K562 (cell line): ENCODE data around the gene FLVCR2. TPM values are rescaled to one million over a fixed set of nuclear protein-coding genes. Genes with fewer than 3 reads are reported as not detected.

Experiments used
- ATAC-seq: fragments of 200-7000 bp; cut with Tn5 transposase; 3 replicates; pipeline ENCODE4 v1.9.1; 2020; ENCODE audit warnings: moderate library complexity
- BruUV-seq: library from RNA; stranded (reverse); fragments of 400-500 nt; replicated peaks from 2 replicates; lab custom pipeline; 2021; lab: Mats Ljungman, UMichigan
- CTCF ChIA-PET: fragments of 300-600 bp; formaldehyde crosslinking; extraction: SDS; loops from one replicate; lab custom pipeline; 2021; ENCODE audit warnings: low intra/inter-chr PET ratio; lab: Yijun Ruan, JAX
- POLR2A ChIA-PET: fragments of 300-600, 350-650 bp; sonication (Branson Sonifier 250); formaldehyde crosslinking; extraction: SDS; loops from one replicate; lab custom pipeline; 2021; ENCODE audit warnings: antibody characterized with exemption, inconsistent platforms; lab: Yijun Ruan, JAX
- DNase-seq, 4 experiments: peaks; one replicate each; pipeline versions ENCODE4 v3.0.0 to v3.0.0-alpha.2; 2011 to 2018; ENCODE audit warnings: low spot score in 3 of 4, mixed read lengths in 3 of 4; ENCODE audit errors: extremely low read depth in 1 of 4
- FAIRE-seq: peaks from 2 replicates; lab custom pipeline; 2011; peaks lifted over from hg19 to GRCh38; lab: Jason Lieb, UNC
- H2AFZ ChIP-seq: 2 replicates; pipeline ENCODE4 v1.6.0; 2011; ENCODE audit warnings: low read depth, low read length, control low read depth, inconsistent platforms
- H3K27ac ChIP-seq: fragments of 200-600 bp; 3 replicates; pipeline ENCODE4 v1.8.0; 2011; ENCODE audit warnings: low read depth, mild to moderate bottlenecking, control low read depth, inconsistent platforms, low read length, moderate library complexity, mixed read lengths; ENCODE audit errors: extremely low read depth
- H3K27me3 ChIP-seq, 2 experiments: fragments of 300-600 bp in 1 of 2; 2 replicates in 1 of 2; 3 replicates in 1 of 2; pipeline versions ENCODE4 v1.6.0 to v1.8.0; 2011; ENCODE audit warnings: inconsistent platforms in 2 of 2, low read length in 2 of 2, mild to moderate bottlenecking in 1 of 2, mixed read lengths in 1 of 2, moderate library complexity in 1 of 2; ENCODE audit not compliant: control insufficient read depth in 2 of 2, insufficient read depth in 2 of 2
- H3K36me3 ChIP-seq: fragments of 300-600 bp; 3 replicates; pipeline ENCODE4 v1.8.0; 2011; ENCODE audit warnings: mild to moderate bottlenecking, low read length, inconsistent platforms; ENCODE audit not compliant: control insufficient read depth, insufficient read depth
- H3K4me1 ChIP-seq, 2 experiments: fragments of 200-600 bp in 1 of 2; replicated peaks in 1 of 2; 2 replicates in 1 of 2; 3 replicates in 1 of 2; pipeline versions ENCODE4 v1.5.1 to v1.8.0; 2011; ENCODE audit warnings: inconsistent platforms in 2 of 2, low read length in 2 of 2, mild to moderate bottlenecking in 1 of 2, mixed read lengths in 1 of 2, moderate library complexity in 1 of 2; ENCODE audit not compliant: control insufficient read depth in 2 of 2, insufficient read depth in 2 of 2
- H3K4me2 ChIP-seq: 2 replicates; pipeline ENCODE4 v1.6.1; 2011; ENCODE audit warnings: low read length, control low read depth, inconsistent platforms, mixed read lengths; ENCODE audit not compliant: insufficient read depth
- H3K4me3 ChIP-seq: fragments of 200-600 bp; sonication (generic), shearing (Covaris generic); 2 replicates; pipeline ENCODE4 v1.5.1; 2016; ENCODE audit warnings: control low read depth, inconsistent platforms
- H3K79me2 ChIP-seq: fragments of 200-600 bp; 3 replicates; pipeline ENCODE4 v1.8.0; 2011; ENCODE audit warnings: low read length, inconsistent platforms; ENCODE audit not compliant: control insufficient read depth, insufficient read depth
- H3K9ac ChIP-seq, 2 experiments: 2 replicates each; pipeline versions ENCODE4 v1.6.0 to v1.6.1; 2011; ENCODE audit warnings: low read depth in 2 of 2, low read length in 2 of 2, control low read depth in 1 of 2, inconsistent platforms in 1 of 2, mild to moderate bottlenecking in 1 of 2, mixed read lengths in 1 of 2; ENCODE audit not compliant: insufficient read depth in 1 of 2
- H3K9me1 ChIP-seq: one replicate; pipeline ENCODE4 v1.6.0; 2011; ENCODE audit warnings: inconsistent platforms, mild to moderate bottlenecking, low read length, moderate library complexity; ENCODE audit not compliant: control insufficient read depth, insufficient read depth
- H3K9me3 ChIP-seq: replicated peaks from 2 replicates; pipeline ENCODE4 v1.5.1; 2011; ENCODE audit warnings: low read depth, low read length, inconsistent platforms; ENCODE audit not compliant: control insufficient read depth, insufficient read depth
- H4K20me1 ChIP-seq: replicated peaks from 2 replicates; pipeline ENCODE4 v1.6.1; 2011; ENCODE audit warnings: low read length, inconsistent platforms, mixed read lengths; ENCODE audit not compliant: control insufficient read depth, insufficient read depth
- C11orf30 ChIP-seq: fragments of 450-650 bp; IDR thresholded peaks from 2 replicates; pipeline ENCODE4 v1.6.1; 2016; ENCODE audit warnings: low read depth, mild to moderate bottlenecking
- FOXM1 ChIP-seq, 2 experiments: fragments of 450-650 bp in 1 of 2; sonication (generic) in 1 of 2; formaldehyde crosslinking in 1 of 2; IDR thresholded peaks; 2 replicates each; pipeline versions ENCODE4 v1.6.1 to v1.9.0; 2017 to 2022; ENCODE audit warnings: low read depth in 2 of 2, mild to moderate bottlenecking in 2 of 2, missing genetic modification reagents in 1 of 2, moderate library complexity in 1 of 2
- GTF2E2 ChIP-seq: fragments of 200-800 bp; sonication (Bioruptor generic); IDR thresholded peaks from 2 replicates; pipeline ENCODE4 v1.6.1; 2016; ENCODE audit warnings: missing genetic modification characterization, missing compliant biosample characterization
- GTF2F1 ChIP-seq: IDR thresholded peaks from 2 replicates; pipeline ENCODE4 v1.6.1; 2011; ENCODE audit warnings: low read depth, low read length, improper control_type of control experiment
- ID3 ChIP-seq, 2 experiments: fragments of 250-450 bp in 1 of 2; fragments of 450-650 bp in 1 of 2; sonication (Bioruptor Pico) in 1 of 2; IDR thresholded peaks; 2 replicates each; pipeline versions ENCODE4 v1.6.1 to v1.8.0; 2016 to 2021; ENCODE audit warnings: mild to moderate bottlenecking in 2 of 2, moderate library complexity in 2 of 2, missing compliant biosample characterization in 1 of 2, missing genetic modification characterization in 1 of 2
- KDM4B ChIP-seq, 2 experiments: fragments of 450-650 bp in 1 of 2; sonication (generic) in 1 of 2; IDR thresholded peaks; 2 replicates each; pipeline ENCODE4 v1.6.1; 2016 to 2017; ENCODE audit warnings: borderline replicate concordance in 2 of 2, antibody characterized with exemption in 1 of 2, low read depth in 1 of 2, mild to moderate bottlenecking in 1 of 2
- MEF2A ChIP-seq: IDR thresholded peaks from 2 replicates; pipeline ENCODE4 v1.6.1; 2011; ENCODE audit warnings: low read depth, mild to moderate bottlenecking, low read length, moderate library complexity; ENCODE audit not compliant: control insufficient read depth
- MXD1 ChIP-seq: fragments of 250-450 bp; sonication (Bioruptor Pico); IDR thresholded peaks from 2 replicates; pipeline ENCODE4 v1.8.0; 2021; ENCODE audit warnings: borderline replicate concordance, mild to moderate bottlenecking, moderate library complexity; ENCODE audit not compliant: poor library complexity, severe bottlenecking
- MYNN ChIP-seq, 2 experiments: sonication (generic); formaldehyde crosslinking in 1 of 2; IDR thresholded peaks; 2 replicates each; pipeline versions ENCODE4 v1.5.0 to v1.6.1; 2016 to 2020; ENCODE audit warnings: antibody characterized with exemption in 1 of 2, missing genetic modification reagents in 1 of 2
- PHB2 ChIP-seq: fragments of 450-650 bp; IDR thresholded peaks from 2 replicates; pipeline ENCODE4 v1.6.1; 2017; ENCODE audit warnings: low read depth
- PML ChIP-seq: IDR thresholded peaks from 2 replicates; pipeline ENCODE4 v1.6.1; 2012; ENCODE audit warnings: low read length, inconsistent platforms
- WHSC1 ChIP-seq: IDR thresholded peaks from one replicate; pipeline ENCODE4 v1.6.1; 2012; ENCODE audit warnings: low read length, control low read depth, inconsistent platforms
- ZNF449 ChIP-seq: fragments of 250-450 bp; sonication (Bioruptor Pico); IDR thresholded peaks from 2 replicates; pipeline ENCODE4 v1.8.0; 2022; ENCODE audit warnings: moderate library complexity, mild to moderate bottlenecking, inconsistent platforms
- WGBS: fragments of 100-300 bp; shearing (Covaris generic); methylation state at CpG from one replicate; pipeline ENCODE4 v1.1.6; 2016; ENCODE audit warnings: low coverage, mixed read lengths; ENCODE audit not compliant: insufficient coverage; ENCODE audit errors: missing lambda C conversion rate; 5-methylcytosine and 5-hydroxymethylcytosine counted together
- in situ Hi-C: fragments of 300-500 bp; cut with MboI; formaldehyde crosslinking; loops from 4 replicates; pipeline ENCODE4 v1.15.0; 2018; ENCODE audit warnings: inconsistent platforms, mixed read lengths
- intact Hi-C: fragments of 100-400 bp; cut with micrococcal nuclease; formaldehyde crosslinking; loops from 2 replicates; pipeline ENCODE4 v1.14.2; 2022
- polyA plus RNA-seq, 8 experiments: library from polyadenylated mRNA; depleted of rRNA in 4 of 8; stranded (reverse) in 5 of 8; unstranded in 3 of 8; fragments of >200 nt; fragmentation: Nextera tagmentation in 2 of 8; fragmentation: Illumina TruSeq in 1 of 8; extraction: Ambion mirVana in 2 of 8; extraction: Trizol in 1 of 8; gene quantifications; 2 replicates each; pipeline versions ENCODE4 v1.2.1 to v1.2.3, GENCODE V29; 2011 to 2014; ENCODE audit warnings: inconsistent platforms in 1 of 8, missing spikeins in 1 of 8
- total RNA-seq, 7 experiments: library from RNA; depleted of rRNA in 6 of 7; stranded (reverse); fragments of >200 nt in 6 of 7; fragmentation: Illumina TruSeq in 2 of 7; extraction: Trizol in 2 of 7; gene quantifications; 2 replicates each; pipeline versions ENCODE4 v1.2.1 to v1.2.3, GENCODE V29; 2011 to 2021; ENCODE audit warnings: low replicate concordance in 1 of 7

Gene FLVCR2
- total and polyA plus RNA-seq, 9 of the 15 experiments (the other 6 are each of a cell fraction or from before 2014, with no cell fraction given) = 1.5 TPM; not detected in 8

- H3K9ac ChIP-seq = no peak overlapping the region
- H3K27me3 ChIP-seq = peaks cover 0 to 15% of the 10 kb centered on the region in 2 experiments; a peak in 3 of 5 replicates
- no peak for ATAC-seq
- BruUV-seq = no TSS peak
- FAIRE-seq = no peak
- CTCF ChIA-PET = no interaction called here
- H3K36me3 ChIP-seq = no peaks in the 10 kb centered on the region
- in situ Hi-C loops = no loop called here
- H3K27ac ChIP-seq = no peak overlapping the region
- H3K9me3 ChIP-seq = no peaks in the 10 kb centered on the region
- no peak overlapping the region for H3K4me3 ChIP-seq
- intact Hi-C loops = no loop called here
- no peak overlapping the region for H2AFZ ChIP-seq
- DNase-seq = no peak
- 0% methylated on average over 4 of the region's 6 CpGs for WGBS
- no peaks in the 10 kb centered on the region for H3K79me2 ChIP-seq
- no peak overlapping the region for H3K4me2 ChIP-seq
- no peaks in the 10 kb centered on the region for H3K9me1 ChIP-seq
- no peaks in the 10 kb centered on the region for H4K20me1 ChIP-seq
- no peaks in the 10 kb centered on the region for H3K4me1 ChIP-seq
- POLR2A ChIA-PET = no interaction called here
- TF ChIP-seq KDM4B (IDR thresholded peaks at IDR 0.05; ENCODE audit: borderline replicate concordance in 2 of 2, low read depth in 1 of 2) (no peak), PHB2 (no peak), C11orf30 (no peak), WHSC1 (no peak), GTF2F1 (no peak), MXD1 (no peak), MEF2A (no peak), ID3 (CRISPR knock-in tag; IDR thresholded peaks at IDR 0.05) (no peak), ID3 (tag; IDR thresholded peaks at IDR 0.05) (no peak), MYNN (IDR thresholded peaks at IDR 0.05) (no peak), MYNN (CRISPR knock-in tag; IDR thresholded peaks at IDR 0.05) (no peak), ZNF449 (CRISPR knock-in tag) (no peak), FOXM1 (IDR thresholded peaks at IDR 0.05; ENCODE audit: low read depth) (no peak), FOXM1 (CRISPR knock-in tag; IDR thresholded peaks at IDR 0.05; ENCODE audit: low read depth) (no peak), GTF2E2 (tag) (no peak), PML (no peak)
Measured at GRCh38 chr14:75630695-75631452, 52.5 kb downstream of the FLVCR2 start.
